GM23338 (cell line): ENCODE data around the gene TIMM44. TPM values are rescaled to one million over a fixed set of nuclear protein-coding genes. Genes with fewer than 3 reads are reported as not detected.

Source experiments
- ATAC-seq: fragments of 200-7000 bp; cut with Tn5 transposase; 3 replicates; pipeline ENCODE4 v1.9.1; 2020
- DNase-seq: peaks from one replicate; pipeline ENCODE4 v3.0.0-alpha.2; 2015; ENCODE audit warnings: low spot score
- H2AFZ ChIP-seq: fragments of 200-600 bp; sonication (generic); 2 replicates; pipeline ENCODE4 v1.8.0; 2016; ENCODE audit warnings: antibody characterized with exemption, mild to moderate bottlenecking, moderate library complexity
- H3F3A ChIP-seq: fragments of 200-600 bp; sonication (generic); replicated peaks from 2 replicates; pipeline ENCODE4 v1.8.0; 2017; ENCODE audit warnings: antibody characterized with exemption, mixed run types, low read depth
- H3K27ac ChIP-seq: fragments of 200-600 bp; sonication (generic); 2 replicates; pipeline ENCODE4 v1.6.1; 2016; ENCODE audit warnings: low read depth
- H3K27me3 ChIP-seq: fragments of 200-600 bp; sonication (generic); 2 replicates; pipeline ENCODE4 v1.8.0; 2016; ENCODE audit warnings: mild to moderate bottlenecking, mixed run types, moderate library complexity; ENCODE audit not compliant: insufficient read depth
- H3K36me3 ChIP-seq: fragments of 200-600 bp; sonication (generic); 2 replicates; pipeline ENCODE4 v1.8.0; 2016; ENCODE audit warnings: mild to moderate bottlenecking; ENCODE audit not compliant: insufficient read depth
- H3K4me1 ChIP-seq: fragments of 200-600 bp; sonication (generic); 2 replicates; pipeline ENCODE4 v1.8.0; 2016; ENCODE audit warnings: mild to moderate bottlenecking, moderate library complexity; ENCODE audit not compliant: insufficient read depth
- H3K4me2 ChIP-seq: fragments of 200-600 bp; sonication (generic); 2 replicates; pipeline ENCODE4 v1.7.1; 2017; ENCODE audit warnings: mixed run types
- H3K4me3 ChIP-seq: fragments of 200-600 bp; sonication (generic); 2 replicates; pipeline ENCODE4 v1.6.1; 2016; ENCODE audit warnings: mixed run types
- H3K79me2 ChIP-seq: fragments of 200-600 bp; sonication (generic); replicated peaks from 2 replicates; pipeline ENCODE4 v1.8.0; 2017; ENCODE audit warnings: mild to moderate bottlenecking; ENCODE audit not compliant: insufficient read depth
- H3K9me2 ChIP-seq: fragments of 200-600 bp; sonication (generic); 2 replicates; pipeline ENCODE4 v1.8.0; 2017; ENCODE audit not compliant: insufficient read depth
- H4K20me1 ChIP-seq: fragments of 200-600 bp; sonication (generic); replicated peaks from 2 replicates; pipeline ENCODE4 v1.8.0; 2017; ENCODE audit warnings: mild to moderate bottlenecking; ENCODE audit not compliant: insufficient read depth
- H3K27ac Mint-ChIP-seq: 2 replicates; pipeline ENCODE4 v1.8.0; 2020; ENCODE audit warnings: inconsistent platforms, mild to moderate bottlenecking, moderate library complexity, mixed read lengths
- H3K27me3 Mint-ChIP-seq: 3 replicates; pipeline ENCODE4 v1.8.0; 2022; ENCODE audit warnings: low read depth, mild to moderate bottlenecking, moderate library complexity, mixed read lengths, inconsistent platforms; ENCODE audit not compliant: insufficient read depth, poor library complexity
- H3K36me3 Mint-ChIP-seq: 3 replicates; pipeline ENCODE4 v1.8.0; 2021; ENCODE audit warnings: low read depth, mild to moderate bottlenecking, inconsistent platforms, moderate library complexity, mixed read lengths
- H3K4me1 Mint-ChIP-seq: 3 replicates; pipeline ENCODE4 v1.8.0; 2020; ENCODE audit warnings: mild to moderate bottlenecking, inconsistent platforms, mixed read lengths
- H3K4me3 Mint-ChIP-seq: 3 replicates; pipeline ENCODE4 v1.8.0; 2021; ENCODE audit warnings: moderate library complexity, mild to moderate bottlenecking, inconsistent platforms, mixed read lengths
- H3K9me3 Mint-ChIP-seq: 3 replicates; pipeline ENCODE4 v1.8.0; 2020; ENCODE audit warnings: moderate library complexity, mild to moderate bottlenecking, inconsistent platforms, mixed read lengths
- CREB1 ChIP-seq: fragments of 250-450 bp; sonication (Bioruptor Pico); IDR thresholded peaks from 2 replicates; pipeline ENCODE4 v1.5.0; 2020; ENCODE audit warnings: low read depth, mild to moderate bottlenecking, moderate library complexity
- EZH2 ChIP-seq: fragments of 200-600 bp; sonication (generic); IDR thresholded peaks from one replicate; pipeline ENCODE4 v1.8.0; 2017; ENCODE audit warnings: antibody characterized with exemption, mild to moderate bottlenecking, low read depth; ENCODE audit not compliant: unreplicated experiment
- EZH2phosphoT487 ChIP-seq: fragments of 200-600 bp; sonication (generic); IDR thresholded peaks from one replicate; pipeline ENCODE4 v1.8.1; 2018; ENCODE audit warnings: antibody characterized with exemption; ENCODE audit not compliant: unreplicated experiment
- POLR2AphosphoS5 ChIP-seq: IDR thresholded peaks from 2 replicates; pipeline ENCODE4 v1.6.1; 2016; ENCODE audit warnings: antibody characterized with exemption, low read depth
- STAT1 ChIP-seq: IDR thresholded peaks from one replicate; pipeline ENCODE4 v1.6.1; 2016; ENCODE audit warnings: antibody characterized with exemption; ENCODE audit not compliant: unreplicated experiment
- ZNF114 ChIP-seq: fragments of 250-450 bp; sonication (Bioruptor Pico); IDR thresholded peaks from 2 replicates; pipeline ENCODE4 v1.5.0; 2020; ENCODE audit warnings: mild to moderate bottlenecking, moderate library complexity
- ZNF331 ChIP-seq: fragments of 250-450 bp; sonication (Bioruptor Pico); IDR thresholded peaks from 2 replicates; pipeline ENCODE4 v1.5.0; 2020; ENCODE audit warnings: low read depth, mild to moderate bottlenecking, moderate library complexity
- polyA plus RNA-seq: library from polyadenylated mRNA; unstranded; fragments of >200 nt; fragmentation: Nextera tagmentation; extraction: Ambion mirVana; gene quantifications from 2 replicates; pipeline ENCODE4 v1.2.1, GENCODE V29; 2016
- total RNA-seq: library from RNA; depleted of rRNA; stranded (reverse); fragments of >200 nt; shearing (Covaris generic); gene quantifications from 2 replicates; pipeline ENCODE4 v1.2.3, GENCODE V29; 2014
- TF ChIP-seq, protein P1 (sequence below): IDR thresholded peaks from 2 replicates; pipeline ENCODE4 v1.6.1; 2016; ENCODE audit warnings: antibody characterized with exemption

Gene TIMM44
- total and polyA plus RNA-seq, 2 experiments from 2014 or later, result 125 to 128 TPM

GRCh38 chr19:7968796-7969554 lies 25.5 kb upstream of the TIMM44 start:
- Histone ChIP-seq H3K36me3 (peaks cover 35% of the 10 kb centered on the region), H3K79me2 (no peaks in the 10 kb centered on the region; the same call in 1 of the 2 replicates), H4K20me1 (peaks cover 37% of the 10 kb centered on the region; the same call in 1 of the 2 replicates), H3K4me3 (no peak overlapping the region), H3K9me2 (no peaks in the 10 kb centered on the region), H3K27me3 (no peaks in the 10 kb centered on the region), H3K4me2 (peak overlapping the region; percentile 29), H3F3A (peaks cover 49% of the 10 kb centered on the region), H3K4me1 (peaks cover 15% of the 10 kb centered on the region), H3K27ac (peak overlapping the region; percentile 27), H2AFZ (no peak overlapping the region)
- Mint-ChIP-seq H3K27me3 (peaks cover 23% of the 10 kb centered on the region), H3K4me1 (peaks cover 23% of the 10 kb centered on the region), H3K4me3 (no peak overlapping the region; the same call in 2 of the 3 replicates), H3K36me3 (peaks cover 70% of the 10 kb centered on the region), H3K9me3 (no peaks in the 10 kb centered on the region), H3K27ac (peak overlapping the region; percentile 42)
- TF ChIP-seq ZNF331 (CRISPR knock-in tag) (no peak), STAT1 (no peak), CREB1 (CRISPR knock-in tag) (no peak)
- DNase-seq, result no peak
- ATAC-seq, result no peak

DNA sequence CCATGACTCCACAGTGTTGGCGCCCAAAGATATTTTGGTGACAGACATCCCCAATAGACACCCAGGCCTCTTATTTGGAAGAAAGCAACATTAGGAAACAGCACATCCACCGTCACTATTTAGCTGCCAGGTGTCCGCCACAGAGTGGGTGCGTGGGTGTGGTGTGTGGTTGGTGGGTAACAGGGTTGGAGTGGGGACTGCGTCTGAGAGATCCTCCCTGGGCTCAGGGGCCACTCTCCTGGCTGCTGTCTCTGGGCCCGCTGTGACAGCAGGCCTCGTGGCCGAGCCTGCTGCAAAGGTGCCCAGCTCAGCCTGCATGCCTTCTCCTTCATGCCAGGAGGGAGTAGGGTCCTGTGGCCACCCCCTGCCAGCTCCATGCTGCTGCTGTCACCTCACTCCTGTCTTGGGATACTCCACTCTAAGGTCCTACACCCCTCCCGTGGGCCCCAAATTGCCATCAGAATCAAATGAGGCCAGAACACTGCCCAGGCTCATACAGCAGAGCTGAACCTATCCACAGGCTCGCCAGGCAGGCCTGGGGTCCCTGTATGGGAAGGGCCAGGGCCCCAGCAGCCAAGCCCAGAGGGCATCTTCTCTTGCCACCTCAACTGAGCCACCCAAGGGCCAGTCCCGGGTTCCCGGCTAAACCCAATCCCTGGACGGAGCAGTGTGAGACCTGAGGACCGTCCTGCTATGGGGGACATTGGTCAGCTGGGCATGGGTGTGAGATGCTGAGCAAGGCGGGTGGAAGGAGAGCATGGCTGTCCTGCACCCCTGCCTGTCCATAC lies 24.7 kb upstream of the TIMM44 start:
- Mint-ChIP-seq H3K27ac (peak overlapping the region; percentile 48; the same call in 1 of the 2 replicates), H3K36me3 (peaks cover 66% of the 10 kb centered on the region)

More for the DNA sequence above, 24.7 kb upstream of the TIMM44 start:
- DNase-seq (no peak), ATAC-seq (no peak)
- Mint-ChIP-seq H3K4me1 (peaks cover 23% of the 10 kb centered on the region), H3K9me3 (no peaks in the 10 kb centered on the region), H3K27me3 (peaks cover 22% of the 10 kb centered on the region), H3K4me3 (no peak overlapping the region)
- no peak overlapping the region for H3K4me2 ChIP-seq
- H3K4me1 ChIP-seq, result peaks cover 15% of the 10 kb centered on the region
- H3K9me2 ChIP-seq, result no peaks in the 10 kb centered on the region
- H3K27me3 ChIP-seq, result no peaks in the 10 kb centered on the region
- no peak overlapping the region for H3K4me3 ChIP-seq
- TF ChIP-seq EZH2 (no peak), CREB1 (CRISPR knock-in tag) (no peak), ZNF114 (CRISPR knock-in tag) (no peak), STAT1 (no peak), POLR2AphosphoS5 (no peak), EZH2phosphoT487 (no peak)
- TF ChIP-seq, protein P1, sequence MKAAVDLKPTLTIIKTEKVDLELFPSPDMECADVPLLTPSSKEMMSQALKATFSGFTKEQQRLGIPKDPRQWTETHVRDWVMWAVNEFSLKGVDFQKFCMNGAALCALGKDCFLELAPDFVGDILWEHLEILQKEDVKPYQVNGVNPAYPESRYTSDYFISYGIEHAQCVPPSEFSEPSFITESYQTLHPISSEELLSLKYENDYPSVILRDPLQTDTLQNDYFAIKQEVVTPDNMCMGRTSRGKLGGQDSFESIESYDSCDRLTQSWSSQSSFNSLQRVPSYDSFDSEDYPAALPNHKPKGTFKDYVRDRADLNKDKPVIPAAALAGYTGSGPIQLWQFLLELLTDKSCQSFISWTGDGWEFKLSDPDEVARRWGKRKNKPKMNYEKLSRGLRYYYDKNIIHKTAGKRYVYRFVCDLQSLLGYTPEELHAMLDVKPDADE, result no peak
- peaks cover 32% of the 10 kb centered on the region for H3K36me3 ChIP-seq
- H3F3A ChIP-seq, result peaks cover 50% of the 10 kb centered on the region
- peak overlapping the region; percentile 27 for H3K27ac ChIP-seq
- H4K20me1 ChIP-seq, result peaks cover 40% of the 10 kb centered on the region; the same call in 1 of the 2 replicates
- H3K79me2 ChIP-seq, result no peaks in the 10 kb centered on the region; the same call in 1 of the 2 replicates
- H2AFZ ChIP-seq, result no peak overlapping the region
